PC-9 (cell line): ENCODE results near the gene SPINK6. TPM values are rescaled to one million over a fixed set of nuclear protein-coding genes. Genes with fewer than 3 reads are reported as not detected.
A peak's percentile ranks its signal among the peaks of the same experiment; 100 is the strongest.

Experiments used
- BruUV-seq: library from RNA; stranded (reverse); fragments of 400-500 nt; replicated peaks from 2 replicates; lab custom pipeline; 2021; lab: Mats Ljungman, UMichigan
- CTCF ChIA-PET: fragments of 300-600 bp; sonication (Branson Sonifier 250); formaldehyde crosslinking; loops from one replicate; lab custom pipeline; 2022; ENCODE audit warnings: antibody characterized with exemption; lab: Charles Lee
- POLR2A ChIA-PET: fragments of 300-600 bp; sonication (Branson Sonifier 250); formaldehyde crosslinking; loops from one replicate; lab custom pipeline; 2022; ENCODE audit warnings: antibody characterized with exemption; ENCODE audit not compliant: unreplicated experiment; lab: Charles Lee
- DNase-seq, 2 experiments: peaks; one replicate each; pipeline versions ENCODE4 v3.0.0 to v3.0.0-alpha.2; 2015 to 2022; ENCODE audit warnings: mixed read lengths in 1 of 2
- H2AFZ ChIP-seq: fragments of 200-600 bp; sonication (generic); 2 replicates; pipeline ENCODE4 v1.8.1; 2017; ENCODE audit warnings: antibody characterized with exemption
- H3F3A ChIP-seq: fragments of 200-600 bp; sonication (generic); 2 replicates; pipeline ENCODE4 v1.8.1; 2017; ENCODE audit warnings: antibody characterized with exemption, mild to moderate bottlenecking, low read depth; ENCODE audit not compliant: insufficient read depth
- H3K27ac ChIP-seq: fragments of 200-600 bp; sonication (generic); 2 replicates; pipeline ENCODE4 v1.6.1; 2016; ENCODE audit warnings: mixed run types
- H3K27me3 ChIP-seq: fragments of 200-600 bp; sonication (generic); 2 replicates; pipeline ENCODE4 v1.6.1; 2016; ENCODE audit warnings: low read depth, mixed run types; ENCODE audit not compliant: insufficient read depth
- H3K36me3 ChIP-seq: fragments of 200-600 bp; sonication (generic); 2 replicates; pipeline ENCODE4 v1.6.1; 2016; ENCODE audit warnings: low read depth, mixed run types
- H3K4me1 ChIP-seq: fragments of 200-600 bp; sonication (generic); replicated peaks from 2 replicates; pipeline ENCODE4 v1.6.1; 2016; ENCODE audit warnings: mixed run types; ENCODE audit not compliant: insufficient read depth
- H3K4me2 ChIP-seq: fragments of 200-600 bp; sonication (generic); 2 replicates; pipeline ENCODE4 v1.6.1; 2017; ENCODE audit warnings: mixed run types
- H3K4me3 ChIP-seq: fragments of 200-600 bp; sonication (generic); 2 replicates; pipeline ENCODE4 v1.6.1; 2016; ENCODE audit warnings: mixed run types
- H3K79me2 ChIP-seq: fragments of 200-600 bp; sonication (generic); 2 replicates; pipeline ENCODE4 v1.6.1; 2017; ENCODE audit warnings: low read depth, mixed run types
- H3K9me2 ChIP-seq: fragments of 200-600 bp; sonication (generic); 2 replicates; pipeline ENCODE4 v1.8.1; 2017; ENCODE audit warnings: mild to moderate bottlenecking; ENCODE audit not compliant: insufficient read depth
- H3K9me3 ChIP-seq: fragments of 200-600 bp; sonication (generic); 2 replicates; pipeline ENCODE4 v1.8.1; 2016; ENCODE audit warnings: low read depth; ENCODE audit not compliant: insufficient read depth
- H4K20me1 ChIP-seq: fragments of 200-600 bp; sonication (generic); 2 replicates; pipeline ENCODE4 v1.8.1; 2017; ENCODE audit not compliant: insufficient read depth
- CTCF ChIP-seq: fragments of 200-600 bp; sonication (generic); conservative IDR thresholded peaks from 2 replicates; pipeline ENCODE4 v1.6.1; 2017; ENCODE audit warnings: mixed run types, antibody characterized with exemption, mild to moderate bottlenecking, moderate library complexity
- EZH2 ChIP-seq: fragments of 200-600 bp; sonication (generic); IDR thresholded peaks from 2 replicates; pipeline ENCODE4 v1.8.0; 2017; ENCODE audit warnings: antibody characterized with exemption, low read depth
- intact Hi-C: fragments of 100-400 bp; cut with micrococcal nuclease; formaldehyde crosslinking; loops from one replicate; pipeline ENCODE4 v1.10.0; 2022; ENCODE audit not compliant: unreplicated experiment
- total RNA-seq: library from RNA; stranded (reverse); gene quantifications from 2 replicates; pipeline ENCODE4 v1.2.3, GENCODE V29; 2021

Gene SPINK6
- total RNA-seq, 1 experiment from 2014 or later: not detected

GRCh38 chr5:148179234-148179824 is 23.5 kb upstream of the SPINK6 start:
- Histone ChIP-seq H3K9me2 (no peaks in the 10 kb centered on the region), H4K20me1 (no peaks in the 10 kb centered on the region), H3K79me2 (no peaks in the 10 kb centered on the region), H3K27ac (no peak overlapping the region), H3K4me1 (no peaks in the 10 kb centered on the region), H3K36me3 (no peaks in the 10 kb centered on the region), H3K4me3 (no peak overlapping the region), H3F3A (no peaks in the 10 kb centered on the region), H2AFZ (no peak overlapping the region), H3K9me3 (no peaks in the 10 kb centered on the region), H3K4me2 (no peak overlapping the region), H3K27me3 (no peaks in the 10 kb centered on the region)
- BruUV-seq: no TSS peak
- CTCF ChIA-PET: interaction anchor here (1.7 kb wide), 1 partner anchor 551 kb away, joined by 9 read pairs; no protein-coding TSS in a partner anchor
- intact Hi-C loops: loop anchor here (1.0 to 5.0 kb wide), 6 partner anchors 195 to 1383 kb away; no protein-coding TSS in a partner anchor
- TF ChIP-seq CTCF (peak; percentile 84), EZH2 (no peak)
- DNase-seq: peak; percentile 6 to 63
- POLR2A ChIA-PET: no interaction called here

GRCh38 chr5:148186248-148187003 is 16.4 kb upstream of the SPINK6 start:
- H3K4me1 ChIP-seq: peaks cover 18% of the 10 kb centered on the region; the same call in 1 of the 2 replicates
- H3K27ac ChIP-seq: peak overlapping the region; percentile 69
- DNase-seq: peak in 1 of 2 experiments; percentile 75
- peaks cover 6% of the 10 kb centered on the region; the same call in 1 of the 2 replicates for H3K9me3 ChIP-seq
- no peaks in the 10 kb centered on the region for H3K27me3 ChIP-seq
- intact Hi-C loops: loop anchor here (10.0 kb wide), 2 partner anchors 848 to 1078 kb away; no protein-coding TSS in a partner anchor
- TF ChIP-seq CTCF (no peak), EZH2 (no peak)
- H4K20me1 ChIP-seq: no peaks in the 10 kb centered on the region
- peak overlapping the region; percentile 13 for H3K4me2 ChIP-seq
- POLR2A ChIA-PET: interaction anchor here (0.6 kb wide), 2 partner anchors 188 to 546 kb away, joined by 4 to 5 read pairs; no protein-coding TSS in a partner anchor
- peaks cover 4% of the 10 kb centered on the region; the same call in 1 of the 2 replicates for H3K36me3 ChIP-seq
- no peaks in the 10 kb centered on the region; the same call in 1 of the 2 replicates for H3F3A ChIP-seq
- H3K9me2 ChIP-seq: no peaks in the 10 kb centered on the region; the same call in 1 of the 2 replicates
- H3K4me3 ChIP-seq: no peak overlapping the region
- CTCF ChIA-PET: interaction anchor here (0.9 kb wide), 1 partner anchor 933 kb away, joined by 3 read pairs; no protein-coding TSS in a partner anchor
- 0 out of 2 replicates have a peak overlapping the region, but pooled peaks have one; percentile 28 for H2AFZ ChIP-seq
- no TSS peak for BruUV-seq
- no peaks in the 10 kb centered on the region for H3K79me2 ChIP-seq

- intact Hi-C loops: no loop called here
- Histone ChIP-seq H3K4me2 (no peak overlapping the region), H3K9me2 (no peaks in the 10 kb centered on the region; the same call in 1 of the 2 replicates), H2AFZ (no peak overlapping the region), H3K9me3 (peaks cover 1% of the 10 kb centered on the region; the same call in 1 of the 2 replicates), H4K20me1 (no peaks in the 10 kb centered on the region), H3K4me3 (no peak overlapping the region), H3K27ac (no peak overlapping the region), H3K4me1 (peaks cover 21% of the 10 kb centered on the region; the same call in 1 of the 2 replicates), H3K27me3 (no peaks in the 10 kb centered on the region), H3F3A (no peaks in the 10 kb centered on the region; the same call in 1 of the 2 replicates), H3K36me3 (no peaks in the 10 kb centered on the region), H3K79me2 (no peaks in the 10 kb centered on the region)
- no peak for DNase-seq
- CTCF ChIA-PET: no interaction called here
- TF ChIP-seq EZH2: no peak
- no peak for TF ChIP-seq CTCF
- BruUV-seq: no TSS peak
- POLR2A ChIA-PET: no interaction called here
These were observed 11.8 kb upstream of the SPINK6 start for GRCh38 chr5:148191010-148191409.
